HUDEP-2 (cell line): ENCODE measurements around the gene FNDC11.
"Not testable (repeated sequence)": the region's sequence is repeated elsewhere in the genome, so short reads cannot be mapped to it uniquely, and the experiment has no call there.

Source experiments
- DNase-seq, 76 experiments: peaks; one replicate each; lab custom pipeline; 2025; ENCODE audit not compliant: unreplicated experiment in 76 of 76; lab: John Stamatoyannopoulos, UW

FNDC11 gene

GRCh38 chr20:63595416-63596127 is 41.6 kb downstream of the FNDC11 start:
- no peak for DNase-seq

GRCh38 chr20:63596423-63596822 is 42.5 kb downstream of the FNDC11 start:
- no peak for DNase-seq

GRCh38 chr20:63597651-63598478 is 43.9 kb downstream of the FNDC11 start:
- DNase-seq: no peak

- DNase-seq: no peak
These were observed 44.8 kb downstream of the FNDC11 start for GRCh38 chr20:63598479-63599395.

GRCh38 chr20:63599396-63600050 is 45.6 kb downstream of the FNDC11 start:
- no peak for DNase-seq

- not testable (repeated sequence) for DNase-seq
These were observed 47.7 kb downstream of the FNDC11 start for GRCh38 chr20:63601679-63602078.

- DNase-seq: no peak
These were observed 48.4 kb downstream of the FNDC11 start for GRCh38 chr20:63602321-63602720.
